Liver (tissue), 9 donors: ENCODE data around the gene SHLD1. TPM values are rescaled to one million over a fixed set of nuclear protein-coding genes. Genes with fewer than 3 reads are reported as not detected.

Experiments used
- DNase-seq: peaks from one replicate; pipeline ENCODE4 v3.0.0-alpha.2; 2017; ENCODE audit warnings: low spot score
- H3K27ac ChIP-seq, 2 donors: one replicate each; pipeline ENCODE4 v1.7.0; 2013; ENCODE audit warnings: inconsistent platforms in 2 of 2, low read length in 2 of 2, control low read depth in 1 of 2, low read depth in 1 of 2, mild to moderate bottlenecking in 1 of 2
- H3K27me3 ChIP-seq, 4 donors: one replicate each; pipeline versions ENCODE4 v1.6.1 to v1.7.0; 2013; ENCODE audit warnings: low read length in 3 of 4, inconsistent platforms in 1 of 4, mild to moderate bottlenecking in 1 of 4, moderate library complexity in 1 of 4; ENCODE audit not compliant: control insufficient read depth in 4 of 4, insufficient read depth in 4 of 4
- H3K36me3 ChIP-seq, 4 donors: one replicate each; pipeline versions ENCODE4 v1.6.1 to v1.7.0; 2013; ENCODE audit warnings: low read length in 3 of 4, mild to moderate bottlenecking in 3 of 4, low read depth in 1 of 4, moderate library complexity in 1 of 4; ENCODE audit not compliant: control insufficient read depth in 4 of 4, insufficient read depth in 3 of 4
- H3K4me1 ChIP-seq, 4 donors: one replicate each; pipeline versions ENCODE4 v1.6.1 to v1.7.0; 2013; ENCODE audit warnings: low read length in 3 of 4, mild to moderate bottlenecking in 3 of 4, moderate library complexity in 1 of 4; ENCODE audit not compliant: control insufficient read depth in 4 of 4, insufficient read depth in 4 of 4
- H3K4me3 ChIP-seq, 3 donors: one replicate each; pipeline versions ENCODE4 v1.6.1 to v1.7.0; 2013; ENCODE audit warnings: low read length in 3 of 3, control low read depth in 1 of 3, low read depth in 1 of 3, mild to moderate bottlenecking in 1 of 3
- H3K9ac ChIP-seq, 2 donors: one replicate each; pipeline ENCODE4 v1.7.0; 2013; ENCODE audit warnings: low read length in 2 of 2, mild to moderate bottlenecking in 2 of 2, moderate library complexity in 2 of 2, control low read depth in 1 of 2, low read depth in 1 of 2
- H3K9me3 ChIP-seq, 4 donors: one replicate each; pipeline versions ENCODE4 v1.6.1 to v1.7.0; 2013; ENCODE audit warnings: low read length in 3 of 4; ENCODE audit not compliant: control insufficient read depth in 4 of 4
- CTCF ChIP-seq: fragments of 150-350 bp; IDR thresholded peaks from 2 replicates; pipeline ENCODE4 v1.5.1; 2017; ENCODE audit warnings: improper control_type of control experiment, low read depth, low read length; ENCODE audit not compliant: missing input control
- EGR1 ChIP-seq, 2 donors: IDR thresholded peaks; 2 replicates each; pipeline ENCODE4 v1.6.1; 2016 to 2018; ENCODE audit warnings: antibody characterized with exemption in 2 of 2, low read depth in 2 of 2
- FOXA2 ChIP-seq: IDR thresholded peaks from 2 replicates; pipeline ENCODE4 v1.6.1; 2016; ENCODE audit warnings: antibody characterized with exemption
- GABPA ChIP-seq, 2 donors: IDR thresholded peaks in 1 of 2; conservative IDR thresholded peaks in 1 of 2; 2 replicates each; pipeline ENCODE4 v1.6.1; 2016; ENCODE audit warnings: antibody characterized with exemption in 2 of 2, mild to moderate bottlenecking in 1 of 2, moderate library complexity in 1 of 2
- HNF4G ChIP-seq: IDR thresholded peaks from 2 replicates; pipeline ENCODE4 v1.6.1; 2016; ENCODE audit warnings: antibody characterized with exemption
- JUND ChIP-seq, 2 donors: IDR thresholded peaks; 2 replicates each; pipeline ENCODE4 v1.6.1; 2016; ENCODE audit warnings: antibody characterized with exemption in 2 of 2
- MAX ChIP-seq: IDR thresholded peaks from 2 replicates; pipeline ENCODE4 v1.6.1; 2016; ENCODE audit warnings: antibody characterized with exemption
- NR2F2 ChIP-seq: IDR thresholded peaks from 2 replicates; pipeline ENCODE4 v1.6.1; 2016; ENCODE audit warnings: antibody characterized with exemption
- RAD21 ChIP-seq, 2 donors: IDR thresholded peaks; 2 replicates each; pipeline ENCODE4 v1.6.1; 2016; ENCODE audit warnings: antibody characterized with exemption in 2 of 2, mild to moderate bottlenecking in 2 of 2
- SP1 ChIP-seq: IDR thresholded peaks from 2 replicates; pipeline ENCODE4 v1.6.1; 2018; ENCODE audit warnings: antibody characterized with exemption, mild to moderate bottlenecking
- YY1 ChIP-seq: IDR thresholded peaks from 2 replicates; pipeline ENCODE4 v1.6.1; 2016; ENCODE audit warnings: antibody characterized with exemption, mild to moderate bottlenecking
- WGBS: extraction: QIAGEN DNeasy Blood & Tissue Kit; methylation state at CpG from one replicate; pipeline ENCODE4 v1.1.7; 2013; 5-methylcytosine and 5-hydroxymethylcytosine counted together
- polyA plus RNA-seq, 2 donors: library from polyadenylated mRNA; stranded (reverse) in 1 of 2; unstranded in 1 of 2; fragments of 200-250 nt in 1 of 2; fragments of >200 nt in 1 of 2; fragmentation: Nextera tagmentation in 1 of 2; extraction: Ambion mirVana in 1 of 2; gene quantifications; one replicate each; pipeline versions ENCODE4 v1.2.1 to v1.2.3, GENCODE V29; 2013 to 2015
- total RNA-seq, 2 donors: library from RNA; depleted of rRNA; stranded (reverse); fragments of >200 nt; gene quantifications; one replicate each; pipeline ENCODE4 v1.2.3, GENCODE V29; 2014
- TF ChIP-seq, protein P1 (sequence below): IDR thresholded peaks from 2 replicates; pipeline ENCODE4 v1.6.1; 2016; ENCODE audit warnings: antibody characterized with exemption
- TF ChIP-seq, protein P2 (sequence below): IDR thresholded peaks from 2 replicates; pipeline ENCODE4 v1.6.1; 2016; ENCODE audit warnings: antibody characterized with exemption
- TF ChIP-seq, protein P3 (sequence below): IDR thresholded peaks from 2 replicates; pipeline ENCODE4 v1.6.1; 2016; ENCODE audit warnings: antibody characterized with exemption, mild to moderate bottlenecking
- donor health status: healthy.
- donor health status: healthy.
- donor health status: healthy.
- donor health status: healthy.
- donor health status: healthy.

SHLD1 gene
- total and polyA plus RNA-seq, 4 donors = 0.92 to 5.0 (median 2.0) TPM

DNA sequence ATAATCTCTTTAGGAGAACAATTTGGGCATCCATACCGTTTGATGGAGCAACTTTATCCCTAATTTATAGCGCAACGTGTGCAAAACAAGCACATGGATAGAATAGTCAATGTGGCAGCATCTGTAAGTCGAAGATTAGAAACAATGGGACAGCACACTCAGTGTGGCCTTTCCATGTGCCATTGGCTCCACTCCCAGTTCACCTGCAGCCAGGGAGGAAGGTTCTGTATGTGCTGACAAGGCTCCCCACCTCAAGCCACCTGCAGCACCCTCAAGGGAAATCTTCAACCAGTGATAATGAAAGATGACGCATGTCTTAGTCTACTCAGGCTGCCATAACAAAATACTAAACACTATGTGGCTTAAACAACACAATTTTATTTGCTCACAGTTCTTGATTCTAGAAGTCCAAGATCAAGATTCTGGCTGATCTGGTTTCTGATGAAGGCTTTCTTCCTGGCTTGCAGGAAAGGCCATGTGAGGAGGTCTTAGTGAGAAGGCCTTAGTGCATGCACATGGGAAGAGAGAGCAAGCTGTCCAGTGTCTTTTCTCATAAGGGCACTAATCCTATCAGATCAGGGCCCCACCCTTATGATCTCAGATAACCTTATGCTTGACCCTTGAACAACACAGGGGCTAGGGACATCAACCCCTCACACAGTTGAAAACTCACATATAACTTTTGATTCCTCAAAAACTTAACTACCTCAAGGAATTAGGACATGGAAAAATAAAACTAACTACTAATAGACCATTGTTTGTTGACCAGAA is 34.9 kb upstream of the SHLD1 start:
- no peak overlapping the region for H3K27ac ChIP-seq
- TF ChIP-seq MAX (no peak), CTCF (no peak)
- no peaks in the 10 kb centered on the region for H3K27me3 ChIP-seq
- H3K4me3 ChIP-seq = no peak overlapping the region
- DNase-seq = no peak
- no peak overlapping the region for H3K9ac ChIP-seq
- peaks cover 0 to 9% (median 4%) of the 10 kb centered on the region in 4 donors for H3K9me3 ChIP-seq
- H3K4me1 ChIP-seq = peaks cover 0 to 13% (median 5%) of the 10 kb centered on the region in 4 donors
- H3K36me3 ChIP-seq = no peaks in the 10 kb centered on the region
- WGBS = 88% methylated on average over 5 of the region's 5 CpGs

- DNase-seq = no peak
- Histone ChIP-seq H3K27ac (no peak overlapping the region), H3K4me1 (peaks cover 0 to 13% (median 5%) of the 10 kb centered on the region in 4 donors), H3K9me3 (peaks cover 0 to 9% (median 4%) of the 10 kb centered on the region in 4 donors), H3K4me3 (no peak overlapping the region), H3K9ac (no peak overlapping the region), H3K27me3 (no peaks in the 10 kb centered on the region), H3K36me3 (no peaks in the 10 kb centered on the region)
- WGBS = over 99% methylated on average over 4 of the region's 4 CpGs
- no peak for TF ChIP-seq JUND (IDR thresholded peaks at IDR 0.05)
- TF ChIP-seq RAD21 (IDR thresholded peaks at IDR 0.05) = no peak
- no peak for TF ChIP-seq NR2F2
- TF ChIP-seq, protein P1, sequence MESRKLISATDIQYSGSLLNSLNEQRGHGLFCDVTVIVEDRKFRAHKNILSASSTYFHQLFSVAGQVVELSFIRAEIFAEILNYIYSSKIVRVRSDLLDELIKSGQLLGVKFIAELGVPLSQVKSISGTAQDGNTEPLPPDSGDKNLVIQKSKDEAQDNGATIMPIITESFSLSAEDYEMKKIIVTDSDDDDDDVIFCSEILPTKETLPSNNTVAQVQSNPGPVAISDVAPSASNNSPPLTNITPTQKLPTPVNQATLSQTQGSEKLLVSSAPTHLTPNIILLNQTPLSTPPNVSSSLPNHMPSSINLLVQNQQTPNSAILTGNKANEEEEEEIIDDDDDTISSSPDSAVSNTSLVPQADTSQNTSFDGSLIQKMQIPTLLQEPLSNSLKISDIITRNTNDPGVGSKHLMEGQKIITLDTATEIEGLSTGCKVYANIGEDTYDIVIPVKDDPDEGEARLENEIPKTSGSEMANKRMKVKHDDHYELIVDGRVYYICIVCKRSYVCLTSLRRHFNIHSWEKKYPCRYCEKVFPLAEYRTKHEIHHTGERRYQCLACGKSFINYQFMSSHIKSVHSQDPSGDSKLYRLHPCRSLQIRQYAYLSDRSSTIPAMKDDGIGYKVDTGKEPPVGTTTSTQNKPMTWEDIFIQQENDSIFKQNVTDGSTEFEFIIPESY = no peak
Observed at GRCh38 chr20:5716953-5717352, 33.2 kb upstream of the SHLD1 start.

DNA sequence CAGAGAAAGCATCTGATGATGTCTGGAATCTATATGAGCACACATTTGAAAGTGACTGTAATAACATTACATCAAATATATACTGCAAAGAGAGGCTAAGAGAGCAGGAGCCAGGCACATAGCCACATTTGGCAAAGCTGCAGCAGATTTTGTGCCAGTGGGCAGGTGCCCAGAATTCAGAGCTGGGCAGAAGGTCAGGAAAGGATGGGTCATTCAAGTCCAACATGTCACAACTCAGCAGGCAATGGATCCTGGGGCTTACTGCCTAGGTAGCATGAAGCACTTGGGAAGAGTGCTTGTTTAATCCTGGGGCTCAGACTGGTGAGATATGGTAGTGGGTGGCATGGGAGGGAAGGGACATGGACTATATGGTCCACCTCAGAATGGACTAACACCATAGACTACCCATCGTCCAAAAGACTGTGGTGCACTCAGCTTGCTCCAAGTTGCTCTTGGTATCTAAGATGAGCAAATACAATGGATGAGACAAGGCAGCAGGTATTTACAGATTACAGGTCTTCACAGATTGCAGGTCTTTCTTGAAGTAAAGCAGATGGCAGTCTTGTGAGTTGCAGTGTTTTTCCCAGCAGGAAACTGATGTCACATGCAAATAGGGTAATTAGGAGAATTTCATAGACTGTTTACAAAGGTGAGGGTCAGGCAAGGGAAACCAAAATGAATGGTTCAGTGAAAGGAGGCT is 31.2 kb upstream of the SHLD1 start:
- WGBS = 40% methylated on average over 1 of the region's 1 CpG
- peak overlapping the region in 1 of 2 donors; percentile 20 for H3K27ac ChIP-seq
- H3K4me3 ChIP-seq = no peak overlapping the region
- no peak for DNase-seq
- no peaks in the 10 kb centered on the region for H3K27me3 ChIP-seq
- H3K9ac ChIP-seq = no peak overlapping the region
- H3K9me3 ChIP-seq = peaks cover 0 to 9% (median 4%) of the 10 kb centered on the region in 4 donors
- no peaks in the 10 kb centered on the region for H3K36me3 ChIP-seq
- peaks cover 0 to 13% (median 5%) of the 10 kb centered on the region in 4 donors for H3K4me1 ChIP-seq
- TF ChIP-seq CTCF (no peak), MAX (peak; percentile 52), EGR1 (IDR thresholded peaks at IDR 0.05; ENCODE audit: low read depth in 2 of 2) (peak in 1 of 2 donors; percentile 54), NR2F2 (no peak), HNF4G (no peak), RAD21 (IDR thresholded peaks at IDR 0.05) (peak; percentile 39 to 48), FOXA2 (peak; percentile 55), GABPA (IDR thresholded peaks at IDR 0.05 in 1 of 2, conservative IDR thresholded peaks at IDR 0.05 in 1 of 2) (no peak), SP1 (peak; percentile 54), YY1 (peak; percentile 83)
- TF ChIP-seq, protein P2, sequence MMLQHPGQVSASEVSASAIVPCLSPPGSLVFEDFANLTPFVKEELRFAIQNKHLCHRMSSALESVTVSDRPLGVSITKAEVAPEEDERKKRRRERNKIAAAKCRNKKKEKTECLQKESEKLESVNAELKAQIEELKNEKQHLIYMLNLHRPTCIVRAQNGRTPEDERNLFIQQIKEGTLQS = no peak
- TF ChIP-seq, protein P3, sequence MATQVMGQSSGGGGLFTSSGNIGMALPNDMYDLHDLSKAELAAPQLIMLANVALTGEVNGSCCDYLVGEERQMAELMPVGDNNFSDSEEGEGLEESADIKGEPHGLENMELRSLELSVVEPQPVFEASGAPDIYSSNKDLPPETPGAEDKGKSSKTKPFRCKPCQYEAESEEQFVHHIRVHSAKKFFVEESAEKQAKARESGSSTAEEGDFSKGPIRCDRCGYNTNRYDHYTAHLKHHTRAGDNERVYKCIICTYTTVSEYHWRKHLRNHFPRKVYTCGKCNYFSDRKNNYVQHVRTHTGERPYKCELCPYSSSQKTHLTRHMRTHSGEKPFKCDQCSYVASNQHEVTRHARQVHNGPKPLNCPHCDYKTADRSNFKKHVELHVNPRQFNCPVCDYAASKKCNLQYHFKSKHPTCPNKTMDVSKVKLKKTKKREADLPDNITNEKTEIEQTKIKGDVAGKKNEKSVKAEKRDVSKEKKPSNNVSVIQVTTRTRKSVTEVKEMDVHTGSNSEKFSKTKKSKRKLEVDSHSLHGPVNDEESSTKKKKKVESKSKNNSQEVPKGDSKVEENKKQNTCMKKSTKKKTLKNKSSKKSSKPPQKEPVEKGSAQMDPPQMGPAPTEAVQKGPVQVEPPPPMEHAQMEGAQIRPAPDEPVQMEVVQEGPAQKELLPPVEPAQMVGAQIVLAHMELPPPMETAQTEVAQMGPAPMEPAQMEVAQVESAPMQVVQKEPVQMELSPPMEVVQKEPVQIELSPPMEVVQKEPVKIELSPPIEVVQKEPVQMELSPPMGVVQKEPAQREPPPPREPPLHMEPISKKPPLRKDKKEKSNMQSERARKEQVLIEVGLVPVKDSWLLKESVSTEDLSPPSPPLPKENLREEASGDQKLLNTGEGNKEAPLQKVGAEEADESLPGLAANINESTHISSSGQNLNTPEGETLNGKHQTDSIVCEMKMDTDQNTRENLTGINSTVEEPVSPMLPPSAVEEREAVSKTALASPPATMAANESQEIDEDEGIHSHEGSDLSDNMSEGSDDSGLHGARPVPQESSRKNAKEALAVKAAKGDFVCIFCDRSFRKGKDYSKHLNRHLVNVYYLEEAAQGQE = no peak
